IMR-90 (cell line): ENCODE results near the gene VPS35L. TPM values are rescaled to one million over a fixed set of nuclear protein-coding genes. Genes with fewer than 3 reads are reported as not detected.

Source experiments
- ATAC-seq: fragments of 200-7000 bp; cut with Tn5 transposase; 2 replicates; pipeline ENCODE4 v1.9.1; 2020; ENCODE audit warnings: low read depth, mild to moderate bottlenecking, moderate library complexity
- BruUV-seq: library from RNA; stranded (reverse); fragments of 400-500 nt; replicated peaks from 2 replicates; lab custom pipeline; 2021; lab: Mats Ljungman, UMichigan
- CTCF ChIA-PET: fragments of 300-600 bp; formaldehyde crosslinking; extraction: SDS; loops from one replicate; lab custom pipeline; 2021; ENCODE audit warnings: antibody characterized with exemption; lab: Yijun Ruan, JAX
- POLR2A ChIA-PET: fragments of 300-600 bp; sonication (Branson Sonifier 250); formaldehyde crosslinking; loops from one replicate; lab custom pipeline; 2022; ENCODE audit warnings: antibody characterized with exemption; ENCODE audit not compliant: unreplicated experiment; lab: Charles Lee
- DNase-seq: peaks from one replicate; pipeline ENCODE4 v3.0.0; 2013
- H2AFZ ChIP-seq: replicated peaks from 2 replicates; pipeline ENCODE3; 2013; ENCODE audit warnings: low read length, mild to moderate bottlenecking; ENCODE audit not compliant: poor library complexity
- H2AK5ac ChIP-seq: 2 replicates; pipeline ENCODE4 v1.6.1; 2013; ENCODE audit warnings: low read depth, low read length, inconsistent platforms
- H2AK9ac ChIP-seq: replicated peaks from 2 replicates; pipeline ENCODE3; 2013; ENCODE audit warnings: mild to moderate bottlenecking, low read depth, low read length, moderate library complexity; ENCODE audit not compliant: poor library complexity
- H2BK120ac ChIP-seq: 2 replicates; pipeline ENCODE4 v1.6.1; 2013; ENCODE audit warnings: low read depth, low read length, inconsistent platforms
- H2BK15ac ChIP-seq: 3 replicates; pipeline ENCODE4 v1.6.1; 2013; ENCODE audit warnings: low read depth, low read length, inconsistent platforms
- H2BK20ac ChIP-seq: 2 replicates; pipeline ENCODE4 v1.6.1; 2013; ENCODE audit warnings: low read depth, mild to moderate bottlenecking, inconsistent platforms, low read length, moderate library complexity
- H2BK5ac ChIP-seq: 2 replicates; pipeline ENCODE4 v1.6.1; 2013; ENCODE audit warnings: mild to moderate bottlenecking, low read depth, low read length, inconsistent platforms; ENCODE audit not compliant: poor library complexity, severe bottlenecking
- H3K14ac ChIP-seq: replicated peaks from 2 replicates; pipeline ENCODE4 v1.6.1; 2013; ENCODE audit warnings: low read depth, low read length, inconsistent platforms
- H3K18ac ChIP-seq: 2 replicates; pipeline ENCODE4 v1.6.1; 2013; ENCODE audit warnings: low read depth, low read length, control low read depth
- H3K23ac ChIP-seq: 2 replicates; pipeline ENCODE4 v1.6.1; 2013; ENCODE audit warnings: low read depth, low read length, inconsistent platforms
- H3K27ac ChIP-seq: 2 replicates; pipeline ENCODE4 v1.5.1; 2013; ENCODE audit warnings: mild to moderate bottlenecking, control low read depth, low read length; ENCODE audit not compliant: insufficient read depth
- H3K27me3 ChIP-seq: 2 replicates; pipeline ENCODE4 v1.6.1; 2013; ENCODE audit warnings: low read length; ENCODE audit not compliant: control insufficient read depth, insufficient read depth
- H3K36me3 ChIP-seq: 2 replicates; pipeline ENCODE4 v1.6.1; 2013; ENCODE audit warnings: low read length, mixed read lengths; ENCODE audit not compliant: control insufficient read depth, insufficient read depth
- H3K4ac ChIP-seq: 2 replicates; pipeline ENCODE4 v1.6.1; 2013; ENCODE audit warnings: low read depth, low read length, inconsistent platforms
- H3K4me1 ChIP-seq: 2 replicates; pipeline ENCODE4 v1.6.1; 2013; ENCODE audit warnings: low read length, mixed read lengths; ENCODE audit not compliant: control insufficient read depth, insufficient read depth
- H3K4me2 ChIP-seq: 2 replicates; pipeline ENCODE4 v1.6.1; 2013; ENCODE audit warnings: low read depth, mild to moderate bottlenecking, control low read depth, low read length, moderate library complexity
- H3K4me3 ChIP-seq: 2 replicates; pipeline ENCODE4 v1.5.1; 2013; ENCODE audit warnings: low read depth, mild to moderate bottlenecking, control low read depth, low read length, moderate library complexity; ENCODE audit not compliant: insufficient read depth
- H3K56ac ChIP-seq: 2 replicates; pipeline ENCODE4 v1.6.1; 2013; ENCODE audit warnings: low read length, inconsistent platforms; ENCODE audit not compliant: insufficient read depth; ENCODE audit errors: extremely low read depth
- H3K79me1 ChIP-seq, 2 experiments: 2 replicates each; pipeline ENCODE4 v1.6.1; 2013; ENCODE audit warnings: low read length in 2 of 2, inconsistent platforms in 1 of 2, low read depth in 1 of 2
- H3K9ac ChIP-seq: 2 replicates; pipeline ENCODE4 v1.6.1; 2013; ENCODE audit warnings: low read depth, low read length, control low read depth
- H3K9me1 ChIP-seq: 2 replicates; pipeline ENCODE4 v1.6.1; 2013; ENCODE audit warnings: low read length, inconsistent platforms; ENCODE audit not compliant: insufficient read depth
- H3K9me3 ChIP-seq: 2 replicates; pipeline ENCODE4 v1.6.1; 2013; ENCODE audit warnings: low read length; ENCODE audit not compliant: control insufficient read depth, insufficient read depth
- H4K20me1 ChIP-seq: 2 replicates; pipeline ENCODE4 v1.6.1; 2013; ENCODE audit warnings: low read length, inconsistent platforms; ENCODE audit not compliant: insufficient read depth
- H4K5ac ChIP-seq: 2 replicates; pipeline ENCODE4 v1.6.1; 2013; ENCODE audit warnings: mild to moderate bottlenecking, low read depth, low read length, control low read depth
- H4K8ac ChIP-seq, 2 experiments: 2 replicates each; pipeline ENCODE4 v1.6.1; 2013; ENCODE audit warnings: low read depth in 2 of 2, low read length in 2 of 2, control low read depth in 1 of 2, inconsistent platforms in 1 of 2
- H4K91ac ChIP-seq: 2 replicates; pipeline ENCODE4 v1.6.1; 2013; ENCODE audit warnings: low read depth, low read length, inconsistent platforms; ENCODE audit not compliant: insufficient read depth
- BHLHE40 ChIP-seq: fragments of 150-350 bp; IDR thresholded peaks from 2 replicates; pipeline ENCODE4 v1.6.1; 2016; ENCODE audit warnings: mild to moderate bottlenecking, low read depth, low read length
- CEBPB ChIP-seq: IDR thresholded peaks from 2 replicates; pipeline ENCODE4 v1.6.1; 2012; ENCODE audit warnings: low read depth, low read length, improper control_type of control experiment
- CHD1 ChIP-seq: IDR thresholded peaks from 2 replicates; pipeline ENCODE4 v1.6.1; 2012; ENCODE audit warnings: low read depth, low read length, improper control_type of control experiment
- ELK1 ChIP-seq: fragments of 150-350 bp; IDR thresholded peaks from 2 replicates; pipeline ENCODE4 v1.6.1; 2016; ENCODE audit warnings: low read depth, mild to moderate bottlenecking, low read length, moderate library complexity, borderline replicate concordance
- FOS ChIP-seq: fragments of 150-350 bp; IDR thresholded peaks from 2 replicates; pipeline ENCODE4 v1.6.1; 2016; ENCODE audit warnings: low read depth, low read length
- MAFK ChIP-seq: IDR thresholded peaks from 2 replicates; pipeline ENCODE4 v1.6.1; 2012; ENCODE audit warnings: low read depth, low read length, improper control_type of control experiment
- MAZ ChIP-seq: IDR thresholded peaks from 2 replicates; pipeline ENCODE4 v1.6.1; 2012; ENCODE audit warnings: low read depth, mild to moderate bottlenecking, low read length, improper control_type of control experiment, moderate library complexity, borderline replicate concordance
- MXI1 ChIP-seq: IDR thresholded peaks from 2 replicates; pipeline ENCODE4 v1.6.1; 2012; ENCODE audit warnings: low read depth, mild to moderate bottlenecking, low read length, moderate library complexity, borderline replicate concordance
- NFE2L2 ChIP-seq: fragments of 150-350 bp; IDR thresholded peaks from 2 replicates; pipeline ENCODE4 v1.6.1; 2016; ENCODE audit warnings: low read depth, mild to moderate bottlenecking, low read length
- POLR2A ChIP-seq: IDR thresholded peaks from 2 replicates; pipeline ENCODE4 v1.6.1; 2012; ENCODE audit warnings: mild to moderate bottlenecking, low read depth, low read length
- RAD21 ChIP-seq: IDR thresholded peaks from 2 replicates; pipeline ENCODE4 v1.6.1; 2012; ENCODE audit warnings: low read length, improper control_type of control experiment
- RCOR1 ChIP-seq: IDR thresholded peaks from 2 replicates; pipeline ENCODE4 v1.6.1; 2012; ENCODE audit warnings: mild to moderate bottlenecking, low read length, improper control_type of control experiment; ENCODE audit not compliant: insufficient replicate concordance
- RFX5 ChIP-seq: IDR thresholded peaks from 2 replicates; pipeline ENCODE4 v1.8.0; 2012; ENCODE audit warnings: low read depth, mild to moderate bottlenecking, low read length, moderate library complexity
- SMC3 ChIP-seq: fragments of 150-350 bp; IDR thresholded peaks from 2 replicates; pipeline ENCODE4 v1.6.1; 2016; ENCODE audit warnings: low read depth, mild to moderate bottlenecking, antibody characterized with exemption, low read length, moderate library complexity
- WGBS, 2 experiments: methylation state at CpG; one replicate each; pipeline versions ENCODE4 v1.1.5 to v1.1.7; 2013; ENCODE audit warnings: missing lambda C conversion rate in 2 of 2; ENCODE audit not compliant: insufficient read length in 1 of 2; ENCODE audit errors: extremely low coverage in 2 of 2; 5-methylcytosine and 5-hydroxymethylcytosine counted together
- dilution Hi-C: fragments of 300-500 bp; cut with HindIII; formaldehyde crosslinking; loops from one replicate; pipeline ENCODE4 v1.14.3; 2018; ENCODE audit warnings: low sequenced_read_pairs; ENCODE audit not compliant: unreplicated experiment
- in situ Hi-C: fragments of 300-500 bp; cut with MboI; formaldehyde crosslinking; loops from 3 replicates; pipeline ENCODE4 v1.14.3; 2019; ENCODE audit warnings: low sequenced_read_pairs, inconsistent platforms, mixed read lengths
- intact Hi-C: fragments of 100-400 bp; cut with micrococcal nuclease; formaldehyde crosslinking; loops from 2 replicates; pipeline ENCODE4 v1.10.0; 2022
- polyA plus RNA-seq, 3 experiments: library from polyadenylated mRNA; depleted of rRNA; stranded (reverse); fragments of >200 nt; gene quantifications; 2 replicates each; pipeline ENCODE4 v1.2.3, GENCODE V29; 2012; ENCODE audit warnings: low replicate concordance in 1 of 3
- total RNA-seq: library from RNA; depleted of rRNA; stranded (reverse); fragments of >200 nt; gene quantifications from 2 replicates; pipeline ENCODE4 v1.2.3, GENCODE V29; 2012
- TF ChIP-seq, protein P1 (sequence below): conservative IDR thresholded peaks from 2 replicates; pipeline ENCODE4 v1.5.1; 2012; ENCODE audit warnings: mild to moderate bottlenecking, low read depth, low read length, improper control_type of control experiment
- TF ChIP-seq, protein P2 (sequence below): fragments of 150-350 bp; IDR thresholded peaks from 2 replicates; pipeline ENCODE4 v1.6.1; 2017; ENCODE audit warnings: mild to moderate bottlenecking, antibody characterized with exemption, low read length, low read depth

Gene VPS35L
- total and polyA plus RNA-seq, 2 of the 4 experiments (the other 2 are of a cell fraction): 28.0 to 40.1 TPM

GRCh38 chr16:19610200-19610599 is 54.7 kb downstream of the VPS35L start:
- dilution Hi-C loops (loop anchor here (25.0 kb wide), 1 partner anchor 277 kb away; the partner anchor contains the start of gene GPRC5B), in situ Hi-C loops (loop anchor here (25.0 kb wide), 1 partner anchor 777 kb away; no protein-coding TSS in a partner anchor), intact Hi-C loops (no loop called here)
- Histone ChIP-seq H3K23ac (no peak overlapping the region), H2AK9ac (no peak overlapping the region), H3K56ac (no peak overlapping the region), H3K14ac (no peak overlapping the region), H4K5ac (no peak overlapping the region), H3K36me3 (peaks cover 40% of the 10 kb centered on the region), H2AFZ (no peak overlapping the region), H4K20me1 (no peaks in the 10 kb centered on the region), H3K9me3 (no peaks in the 10 kb centered on the region), H3K4ac (no peak overlapping the region), H2BK15ac (no peak overlapping the region), H2AK5ac (no peak overlapping the region), H3K4me1 (no peaks in the 10 kb centered on the region), H3K79me1 (no peaks in the 10 kb centered on the region), H3K4me2 (no peak overlapping the region), H4K8ac (no peak overlapping the region), H3K18ac (no peak overlapping the region), H3K4me3 (no peak overlapping the region), H3K9ac (no peak overlapping the region), H2BK5ac (no peak overlapping the region), H2BK120ac (no peak overlapping the region), H4K91ac (no peak overlapping the region), H2BK20ac (no peak overlapping the region), H3K9me1 (no peaks in the 10 kb centered on the region), H3K27me3 (no peaks in the 10 kb centered on the region), H3K27ac (no peak overlapping the region)
- ATAC-seq (no peak), DNase-seq (no peak)
- ChIA-PET POLR2A (no interaction called here), CTCF (no interaction called here)
- WGBS, 2 experiments: 95% methylated on average over 3 of the region's 13 CpGs; no CpG with 5 or more reads in 1 of the 2 experiments
- TF ChIP-seq SMC3: no peak
- no peak for TF ChIP-seq CEBPB
- TF ChIP-seq, protein P1, sequence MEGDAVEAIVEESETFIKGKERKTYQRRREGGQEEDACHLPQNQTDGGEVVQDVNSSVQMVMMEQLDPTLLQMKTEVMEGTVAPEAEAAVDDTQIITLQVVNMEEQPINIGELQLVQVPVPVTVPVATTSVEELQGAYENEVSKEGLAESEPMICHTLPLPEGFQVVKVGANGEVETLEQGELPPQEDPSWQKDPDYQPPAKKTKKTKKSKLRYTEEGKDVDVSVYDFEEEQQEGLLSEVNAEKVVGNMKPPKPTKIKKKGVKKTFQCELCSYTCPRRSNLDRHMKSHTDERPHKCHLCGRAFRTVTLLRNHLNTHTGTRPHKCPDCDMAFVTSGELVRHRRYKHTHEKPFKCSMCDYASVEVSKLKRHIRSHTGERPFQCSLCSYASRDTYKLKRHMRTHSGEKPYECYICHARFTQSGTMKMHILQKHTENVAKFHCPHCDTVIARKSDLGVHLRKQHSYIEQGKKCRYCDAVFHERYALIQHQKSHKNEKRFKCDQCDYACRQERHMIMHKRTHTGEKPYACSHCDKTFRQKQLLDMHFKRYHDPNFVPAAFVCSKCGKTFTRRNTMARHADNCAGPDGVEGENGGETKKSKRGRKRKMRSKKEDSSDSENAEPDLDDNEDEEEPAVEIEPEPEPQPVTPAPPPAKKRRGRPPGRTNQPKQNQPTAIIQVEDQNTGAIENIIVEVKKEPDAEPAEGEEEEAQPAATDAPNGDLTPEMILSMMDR: no peak
- TF ChIP-seq MAZ: no peak
- TF ChIP-seq ELK1: no peak
- no peak for TF ChIP-seq NFE2L2
- no peak for TF ChIP-seq RFX5
- no peak for TF ChIP-seq MXI1
- no peak for TF ChIP-seq MAFK
- no peak for TF ChIP-seq RAD21
- TF ChIP-seq BHLHE40: no peak
- no peak for TF ChIP-seq POLR2A
- TF ChIP-seq FOS: no peak
- no peak for TF ChIP-seq CHD1
- no peak for TF ChIP-seq RCOR1
- TF ChIP-seq, protein P2, sequence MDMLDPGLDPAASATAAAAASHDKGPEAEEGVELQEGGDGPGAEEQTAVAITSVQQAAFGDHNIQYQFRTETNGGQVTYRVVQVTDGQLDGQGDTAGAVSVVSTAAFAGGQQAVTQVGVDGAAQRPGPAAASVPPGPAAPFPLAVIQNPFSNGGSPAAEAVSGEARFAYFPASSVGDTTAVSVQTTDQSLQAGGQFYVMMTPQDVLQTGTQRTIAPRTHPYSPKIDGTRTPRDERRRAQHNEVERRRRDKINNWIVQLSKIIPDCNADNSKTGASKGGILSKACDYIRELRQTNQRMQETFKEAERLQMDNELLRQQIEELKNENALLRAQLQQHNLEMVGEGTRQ: no peak
- no TSS peak for BruUV-seq
